ENCODE measurements around the gene FOXP3. TPM values are rescaled to one million over a fixed set of nuclear protein-coding genes. Genes with fewer than 3 reads are reported as not detected.

Gene FOXP3
- total RNA-seq, 1 experiment from 2014 or later = not detected

DNA sequence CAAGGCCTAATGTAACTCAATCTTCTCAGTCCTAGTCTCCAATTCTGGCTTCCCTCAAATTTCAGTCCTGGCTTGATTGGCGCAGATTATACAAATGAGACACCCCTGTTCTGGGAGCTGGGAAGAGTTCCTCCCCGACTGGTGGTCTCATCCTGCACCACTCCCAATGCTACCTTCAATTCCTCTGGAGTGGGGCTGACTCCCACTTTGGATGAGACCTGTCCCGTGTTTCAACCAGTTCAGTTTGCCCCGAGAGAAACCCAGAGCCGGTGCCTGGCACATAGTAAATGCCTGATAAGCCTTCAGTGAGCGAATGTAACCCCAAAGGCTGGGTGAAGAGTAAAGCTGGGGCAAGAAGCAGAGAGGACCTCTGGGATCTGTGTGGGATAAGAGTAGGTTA, 60.5 kb downstream of the FOXP3 start:
- no peaks in the 10 kb centered on the region for H3K27me3 ChIP-seq
- H3K4me3 ChIP-seq = no peak overlapping the region
- no peaks in the 10 kb centered on the region for H3K9me3 ChIP-seq (replicated peaks)
- H3K27ac ChIP-seq = no peak overlapping the region
- no peaks in the 10 kb centered on the region for H3K4me1 ChIP-seq
- DNase-seq = no peak
- no peaks in the 10 kb centered on the region for H3K36me3 ChIP-seq

DNA sequence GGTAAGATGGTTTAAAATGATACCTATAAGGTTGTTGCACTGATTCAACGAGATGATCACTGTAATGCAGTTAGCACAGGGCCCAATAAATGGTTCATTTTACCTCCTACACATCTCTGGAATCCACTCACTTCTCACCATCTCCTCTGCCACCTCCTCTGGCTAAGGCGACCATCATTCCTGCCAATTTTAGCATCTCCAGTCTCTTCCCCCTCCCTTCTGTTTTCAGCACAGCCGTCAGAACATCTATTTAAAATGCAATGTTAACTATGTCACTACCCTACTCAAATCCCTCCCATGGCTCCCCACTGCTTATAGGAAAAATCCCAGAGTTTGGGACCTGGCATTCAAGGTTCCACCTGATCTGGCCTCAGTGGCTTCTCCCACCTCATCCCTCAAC, 61.0 kb downstream of the FOXP3 start:
- no peak overlapping the region for H3K4me3 ChIP-seq
- H3K27ac ChIP-seq = no peak overlapping the region
- H3K36me3 ChIP-seq = no peaks in the 10 kb centered on the region

DNA sequence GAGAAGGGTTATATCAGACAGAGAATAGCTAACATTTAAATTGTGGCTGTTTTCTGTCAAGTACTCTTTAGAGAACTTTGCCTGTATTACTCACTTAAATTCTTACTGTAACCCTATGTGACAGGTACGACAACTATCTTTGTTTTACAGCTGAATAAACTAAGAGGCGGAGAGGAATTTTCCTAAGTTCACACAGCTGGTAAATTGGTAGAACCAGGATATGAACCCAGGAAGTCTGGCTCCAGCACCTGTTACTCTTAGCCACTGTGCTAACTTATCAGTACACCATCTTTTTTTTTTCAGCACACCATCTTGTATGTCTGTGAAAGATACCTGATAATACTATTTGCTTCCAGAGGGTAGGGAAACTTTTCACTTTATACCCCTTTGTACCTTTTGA, 62.5 kb downstream of the FOXP3 start:
- Histone ChIP-seq H3K4me1 (no peaks in the 10 kb centered on the region), H3K36me3 (no peaks in the 10 kb centered on the region), H3K27ac (no peak overlapping the region), H3K4me3 (no peak overlapping the region), H3K9me3 (replicated peaks) (no peaks in the 10 kb centered on the region), H3K27me3 (no peaks in the 10 kb centered on the region)
- no peak for DNase-seq

More for the DNA sequence above, 61.0 kb downstream of the FOXP3 start:
- DNase-seq = no peak
- Histone ChIP-seq H3K4me1 (no peaks in the 10 kb centered on the region), H3K27me3 (no peaks in the 10 kb centered on the region), H3K9me3 (replicated peaks) (no peaks in the 10 kb centered on the region)

Other genes with a start within 250 kb of the FOXP3 start
- gene TFE3, start 221.4 kb downstream of the FOXP3 start, total RNA-seq (2014; rRNA removed; shearing (Covaris generic)) = 9.6 and 10.2 TPM in 2 replicates
- 2.0 and 2.5 TPM in 2 replicates for gene CCDC120, start 205.7 kb downstream of the FOXP3 start, total RNA-seq (2014; rRNA removed; shearing (Covaris generic))
- 4.7 and 5.0 TPM in 2 replicates for gene PRAF2, start 190.7 kb downstream of the FOXP3 start, total RNA-seq (2014; rRNA removed; shearing (Covaris generic))
- 18.0 and 18.1 TPM in 2 replicates for gene WDR45, start 184.8 kb downstream of the FOXP3 start, total RNA-seq (2014; rRNA removed; shearing (Covaris generic))
- gene GPKOW, start 141.0 kb downstream of the FOXP3 start, total RNA-seq (2014; rRNA removed; shearing (Covaris generic)) = 13.0 and 14.3 TPM in 2 replicates
- gene MAGIX, start 102.0 kb downstream of the FOXP3 start, total RNA-seq (2014; rRNA removed; shearing (Covaris generic)) = 0.53 and 1.2 TPM in 2 replicates
- gene PLP2, start 92.8 kb downstream of the FOXP3 start, total RNA-seq (2014; rRNA removed; shearing (Covaris generic)) = 50.3 and 56.6 TPM in 2 replicates
- 3.4 TPM in 2 replicates for gene PRICKLE3, start 78.3 kb downstream of the FOXP3 start, total RNA-seq (2014; rRNA removed; shearing (Covaris generic))
- gene SYP, start 64.5 kb downstream of the FOXP3 start, total RNA-seq (2014; rRNA removed; shearing (Covaris generic)) = 0.10 and 0.45 TPM in 2 replicates
- gene CACNA1F, start 31.4 kb downstream of the FOXP3 start, total RNA-seq (2014; rRNA removed; shearing (Covaris generic)) = not detected in 2 replicates
- gene CCDC22, start 29.2 kb downstream of the FOXP3 start, total RNA-seq (2014; rRNA removed; shearing (Covaris generic)) = 6.6 and 6.7 TPM in 2 replicates
- gene PPP1R3F, start 5.1 kb upstream of the FOXP3 start, total RNA-seq (2014; rRNA removed; shearing (Covaris generic)) = 1.6 and 1.9 TPM in 2 replicates
- not detected in 2 replicates for gene GAGE10, start 38.9 kb upstream of the FOXP3 start, total RNA-seq (2014; rRNA removed; shearing (Covaris generic))
- not detected in 2 replicates for gene GAGE12J, start 57.3 kb upstream of the FOXP3 start, total RNA-seq (2014; rRNA removed; shearing (Covaris generic))
- gene GAGE13, start 66.9 kb upstream of the FOXP3 start, total RNA-seq (2014; rRNA removed; shearing (Covaris generic)) = not detected in 2 replicates

All from SJCRH30 (cell line).